ENCODE results near the gene OR56A4. TPM values are rescaled to one million over a fixed set of nuclear protein-coding genes. Genes with fewer than 3 reads are reported as not detected.
"Not testable (repeated sequence)": the region's sequence is repeated elsewhere in the genome, so short reads cannot be mapped to it uniquely, and the experiment has no call there.

Gene OR56A4
- total and polyA plus RNA-seq, 8 donors = not detected

DNA sequence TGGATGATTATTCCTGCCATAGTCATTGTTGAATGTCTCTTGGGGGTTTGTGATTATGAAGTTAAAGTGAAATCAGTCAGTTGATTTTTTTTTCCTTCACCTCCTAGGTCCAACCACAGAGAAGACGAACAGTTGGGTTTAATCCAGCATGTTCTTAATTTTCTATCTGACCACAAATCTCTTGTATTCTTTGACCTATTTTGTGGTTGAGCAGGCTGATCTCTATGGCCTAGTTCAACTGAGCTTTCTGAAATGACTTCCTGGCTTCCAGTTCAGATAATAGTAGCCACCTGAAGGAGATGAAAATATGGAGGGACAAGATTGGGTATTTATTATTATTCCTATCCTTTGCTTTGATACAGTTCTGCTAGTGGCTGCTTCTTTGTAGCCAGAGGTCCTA is 33.2 kb downstream of the OR56A4 start:
- H3K27me3 ChIP-seq = no peaks in the 10 kb centered on the region
- intact Hi-C loops (cut with DNase I; ENCODE audit: low total_unique reads) = no loop called here
- H3K27ac ChIP-seq = no peak overlapping the region
- no peaks in the 10 kb centered on the region for H3K4me1 ChIP-seq
- H3K4me3 ChIP-seq = no peak overlapping the region
- TF ChIP-seq EP300 (IDR thresholded peaks at IDR 0.05) = no peak
- TF ChIP-seq POLR2AphosphoS5 (IDR thresholded peaks at IDR 0.05) = no peak
- TF ChIP-seq, protein P1, sequence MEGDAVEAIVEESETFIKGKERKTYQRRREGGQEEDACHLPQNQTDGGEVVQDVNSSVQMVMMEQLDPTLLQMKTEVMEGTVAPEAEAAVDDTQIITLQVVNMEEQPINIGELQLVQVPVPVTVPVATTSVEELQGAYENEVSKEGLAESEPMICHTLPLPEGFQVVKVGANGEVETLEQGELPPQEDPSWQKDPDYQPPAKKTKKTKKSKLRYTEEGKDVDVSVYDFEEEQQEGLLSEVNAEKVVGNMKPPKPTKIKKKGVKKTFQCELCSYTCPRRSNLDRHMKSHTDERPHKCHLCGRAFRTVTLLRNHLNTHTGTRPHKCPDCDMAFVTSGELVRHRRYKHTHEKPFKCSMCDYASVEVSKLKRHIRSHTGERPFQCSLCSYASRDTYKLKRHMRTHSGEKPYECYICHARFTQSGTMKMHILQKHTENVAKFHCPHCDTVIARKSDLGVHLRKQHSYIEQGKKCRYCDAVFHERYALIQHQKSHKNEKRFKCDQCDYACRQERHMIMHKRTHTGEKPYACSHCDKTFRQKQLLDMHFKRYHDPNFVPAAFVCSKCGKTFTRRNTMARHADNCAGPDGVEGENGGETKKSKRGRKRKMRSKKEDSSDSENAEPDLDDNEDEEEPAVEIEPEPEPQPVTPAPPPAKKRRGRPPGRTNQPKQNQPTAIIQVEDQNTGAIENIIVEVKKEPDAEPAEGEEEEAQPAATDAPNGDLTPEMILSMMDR (IDR thresholded peaks at IDR 0.05) = no peak
- no peak for TF ChIP-seq POLR2A (IDR thresholded peaks at IDR 0.05)
- DNase-seq = no peak
- 47 to 76% (median 62%) methylated on average over 1 of the region's 1 CpG for WGBS, 5 donors
- no peaks in the 10 kb centered on the region for H3K36me3 ChIP-seq
- peaks cover 0 to 2% (median 0%) of the 10 kb centered on the region in 4 donors for H3K9me3 ChIP-seq

DNA sequence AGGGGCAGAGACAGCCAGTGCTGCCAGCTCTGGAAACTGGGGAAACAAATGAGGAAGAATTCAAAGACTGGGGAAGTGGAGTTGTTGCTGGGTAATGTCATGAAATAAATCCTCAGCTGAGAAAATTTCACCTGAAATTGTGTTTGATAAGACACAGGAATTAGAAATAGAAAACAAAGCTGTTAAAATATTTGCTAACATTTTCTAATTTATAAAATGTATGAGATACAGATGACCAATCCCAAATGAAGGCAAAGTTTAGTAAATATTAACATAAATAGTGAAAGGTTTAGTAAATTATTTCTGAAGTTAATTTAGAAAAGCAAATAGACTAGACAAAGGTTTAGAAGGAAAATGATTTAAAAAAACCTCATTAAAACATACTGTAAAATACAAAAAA is 38.4 kb downstream of the OR56A4 start, which contains the start of gene OR56A5:
OR56A5 (minus strand) TSS at position 101 of the 400 bp plus-strand sequence; CDS start at position 101, 0 bp downstream.
- Histone ChIP-seq H3K27me3 (no peaks in the 10 kb centered on the region), H3K4me3 (no peak within 1 kb of the TSS), H3K27ac (no peak within 1 kb of the TSS), H3K36me3 (no peaks in the 10 kb centered on the region), H3K9me3 (peaks cover 0 to 14% (median 5%) of the 10 kb centered on the region in 4 donors), H3K4me1 (no peaks in the 10 kb centered on the region)
- intact Hi-C loops (cut with DNase I; ENCODE audit: low total_unique reads) = no loop called here
- DNase-seq = no peak
- TF ChIP-seq, protein P1 (IDR thresholded peaks at IDR 0.05) = no peak
- TF ChIP-seq POLR2AphosphoS5 (IDR thresholded peaks at IDR 0.05) (no peak), POLR2A (IDR thresholded peaks at IDR 0.05) (no peak), EP300 (IDR thresholded peaks at IDR 0.05) (no peak)

DNA sequence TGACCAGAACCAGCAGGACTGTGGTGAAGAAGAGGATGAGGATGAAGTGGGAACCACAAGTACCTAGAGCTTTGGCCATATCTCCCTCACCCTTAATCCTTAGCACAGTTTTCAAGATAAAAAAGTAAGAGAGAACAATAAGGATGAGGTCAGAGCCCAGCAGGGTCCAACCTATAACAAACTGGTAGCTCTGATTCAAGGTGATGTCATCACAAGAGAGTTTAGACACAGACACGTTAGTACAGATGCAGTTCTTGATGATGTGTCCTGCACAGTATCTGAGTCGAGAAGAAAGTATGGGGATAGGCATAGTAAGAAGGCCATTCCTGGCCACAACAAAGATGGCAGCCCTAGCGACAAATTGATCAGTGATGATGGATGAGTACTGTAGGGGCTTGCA is 39.0 kb downstream of the OR56A4 start:
- intact Hi-C loops (cut with DNase I; ENCODE audit: low total_unique reads) = no loop called here
- no peak overlapping the region for H3K4me3 ChIP-seq
- no peaks in the 10 kb centered on the region for H3K4me1 ChIP-seq
- 46 to 79% (median 69%) methylated on average over 3 of the region's 3 CpGs for WGBS, 5 donors
- DNase-seq = no peak
- H3K27me3 ChIP-seq = no peaks in the 10 kb centered on the region
- no peak overlapping the region for H3K27ac ChIP-seq
- H3K9me3 ChIP-seq = peaks cover 0 to 20% (median 7%) of the 10 kb centered on the region in 4 donors
- TF ChIP-seq POLR2A (IDR thresholded peaks at IDR 0.05) = no peak
- TF ChIP-seq, protein P1 (IDR thresholded peaks at IDR 0.05) = no peak
- TF ChIP-seq EP300 (IDR thresholded peaks at IDR 0.05) = no peak
- TF ChIP-seq POLR2AphosphoS5 (IDR thresholded peaks at IDR 0.05) = no peak
- H3K36me3 ChIP-seq = no peaks in the 10 kb centered on the region

DNA sequence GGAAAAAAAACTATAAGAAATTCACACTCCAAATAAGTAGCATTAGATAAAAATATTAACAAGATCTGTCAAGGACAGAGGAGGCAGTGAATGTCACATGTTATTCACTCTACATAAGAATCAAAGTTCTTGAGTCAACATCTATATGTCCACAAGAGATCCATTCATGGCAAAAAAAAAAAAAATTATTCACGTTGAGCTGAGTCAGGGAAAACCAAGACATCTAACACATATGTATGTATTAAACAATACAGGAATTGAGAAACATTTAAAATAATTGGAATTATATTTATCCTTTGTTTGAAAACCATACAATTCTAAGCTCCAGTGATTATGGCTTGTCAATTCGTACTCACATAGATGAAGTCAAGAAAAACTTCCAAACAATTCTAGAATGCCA is 39.8 kb downstream of the OR56A4 start:
- Histone ChIP-seq H3K4me3 (no peak overlapping the region), H3K9me3 (peaks cover 0 to 21% (median 7%) of the 10 kb centered on the region in 4 donors), H3K27me3 (no peaks in the 10 kb centered on the region), H3K36me3 (no peaks in the 10 kb centered on the region), H3K27ac (no peak overlapping the region), H3K4me1 (no peaks in the 10 kb centered on the region)
- WGBS, 5 donors = 52 to 74% (median 65%) methylated on average over 2 of the region's 2 CpGs
- intact Hi-C loops (cut with DNase I; ENCODE audit: low total_unique reads) = no loop called here
- TF ChIP-seq EP300 (IDR thresholded peaks at IDR 0.05) = no peak
- TF ChIP-seq POLR2A (IDR thresholded peaks at IDR 0.05) = no peak
- TF ChIP-seq, protein P1 (IDR thresholded peaks at IDR 0.05) = no peak
- TF ChIP-seq POLR2AphosphoS5 (IDR thresholded peaks at IDR 0.05) = no peak
- no peak for DNase-seq

DNA sequence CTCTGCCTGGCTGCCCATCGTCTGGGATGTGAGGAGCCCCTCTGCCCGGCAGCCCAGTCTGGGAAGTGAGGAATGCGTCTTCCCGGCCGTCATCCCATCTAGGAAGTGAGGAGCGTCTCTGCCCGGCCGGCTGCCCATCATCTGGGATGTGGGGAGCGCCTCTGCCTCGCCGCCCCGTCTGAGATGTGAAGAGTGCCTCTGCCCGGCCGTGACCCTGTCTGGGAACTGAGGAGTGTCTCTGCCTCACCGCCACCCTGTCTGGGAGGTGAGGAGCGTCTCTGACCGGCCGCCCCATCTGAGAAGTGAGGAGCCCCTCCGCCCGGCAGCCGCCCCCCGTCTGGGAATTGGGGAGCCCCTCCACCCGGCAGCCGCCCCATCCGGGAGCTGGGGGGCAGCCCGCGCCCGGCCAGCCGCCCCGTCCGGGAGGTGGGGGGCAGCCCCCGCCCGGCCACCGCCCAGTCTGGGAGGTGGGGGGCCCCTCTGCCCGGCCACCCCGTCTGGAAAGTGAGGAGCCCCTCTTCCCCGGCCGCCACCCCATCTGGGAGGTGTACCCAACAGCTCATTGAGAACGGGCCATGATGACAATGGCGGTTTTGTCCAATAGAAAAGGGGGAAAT is 45.9 kb downstream of the OR56A4 start:
- H3K27me3 ChIP-seq; H3K27ac ChIP-seq; H3K4me3 ChIP-seq; intact Hi-C loops (cut with DNase I; ENCODE audit: low total_unique reads); H3K36me3 ChIP-seq; H3K4me1 ChIP-seq; DNase-seq: not testable (repeated sequence)
- 93 to 97% (median 96%) methylated on average over 2 to 40 of the region's 40 CpGs for WGBS, 5 donors
- H3K9me3 ChIP-seq = peaks cover 0 to 37% (median 21%) of the 10 kb centered on the region in 4 donors
